ENCODE measurements around the gene SLC36A3. TPM values are rescaled to one million over a fixed set of nuclear protein-coding genes. Genes with fewer than 3 reads are reported as not detected.

Gene SLC36A3
- total RNA-seq, 1 experiment from 2014 or later, result not detected

DNA sequence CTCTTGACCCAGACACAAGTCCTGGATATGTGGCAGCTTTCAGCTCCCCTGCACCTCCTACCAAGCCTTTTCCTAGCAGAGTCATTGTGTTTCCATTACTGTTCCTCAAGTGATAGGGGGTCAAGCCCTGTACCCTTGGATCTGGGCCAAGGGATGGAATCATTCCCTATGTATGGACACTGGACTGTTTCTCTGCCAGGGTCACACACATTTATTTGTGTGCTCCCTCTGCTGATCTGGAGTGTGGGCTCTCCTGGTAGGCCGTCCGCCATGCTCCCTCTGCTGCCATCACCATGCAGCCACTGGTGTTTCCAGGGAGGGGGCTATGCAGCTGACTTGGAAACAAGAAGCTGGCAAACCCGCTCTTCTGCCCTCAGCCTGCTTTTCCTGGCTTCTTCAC is 41.0 kb downstream of the SLC36A3 start (continued):
- TF ChIP-seq, protein P1, sequence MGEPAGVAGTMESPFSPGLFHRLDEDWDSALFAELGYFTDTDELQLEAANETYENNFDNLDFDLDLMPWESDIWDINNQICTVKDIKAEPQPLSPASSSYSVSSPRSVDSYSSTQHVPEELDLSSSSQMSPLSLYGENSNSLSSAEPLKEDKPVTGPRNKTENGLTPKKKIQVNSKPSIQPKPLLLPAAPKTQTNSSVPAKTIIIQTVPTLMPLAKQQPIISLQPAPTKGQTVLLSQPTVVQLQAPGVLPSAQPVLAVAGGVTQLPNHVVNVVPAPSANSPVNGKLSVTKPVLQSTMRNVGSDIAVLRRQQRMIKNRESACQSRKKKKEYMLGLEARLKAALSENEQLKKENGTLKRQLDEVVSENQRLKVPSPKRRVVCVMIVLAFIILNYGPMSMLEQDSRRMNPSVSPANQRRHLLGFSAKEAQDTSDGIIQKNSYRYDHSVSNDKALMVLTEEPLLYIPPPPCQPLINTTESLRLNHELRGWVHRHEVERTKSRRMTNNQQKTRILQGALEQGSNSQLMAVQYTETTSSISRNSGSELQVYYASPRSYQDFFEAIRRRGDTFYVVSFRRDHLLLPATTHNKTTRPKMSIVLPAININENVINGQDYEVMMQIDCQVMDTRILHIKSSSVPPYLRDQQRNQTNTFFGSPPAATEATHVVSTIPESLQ (CRISPR knock-in tag; IDR thresholded peaks at IDR 0.05), result no peak
- TF ChIP-seq, protein P2, sequence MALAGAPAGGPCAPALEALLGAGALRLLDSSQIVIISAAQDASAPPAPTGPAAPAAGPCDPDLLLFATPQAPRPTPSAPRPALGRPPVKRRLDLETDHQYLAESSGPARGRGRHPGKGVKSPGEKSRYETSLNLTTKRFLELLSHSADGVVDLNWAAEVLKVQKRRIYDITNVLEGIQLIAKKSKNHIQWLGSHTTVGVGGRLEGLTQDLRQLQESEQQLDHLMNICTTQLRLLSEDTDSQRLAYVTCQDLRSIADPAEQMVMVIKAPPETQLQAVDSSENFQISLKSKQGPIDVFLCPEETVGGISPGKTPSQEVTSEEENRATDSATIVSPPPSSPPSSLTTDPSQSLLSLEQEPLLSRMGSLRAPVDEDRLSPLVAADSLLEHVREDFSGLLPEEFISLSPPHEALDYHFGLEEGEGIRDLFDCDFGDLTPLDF (CRISPR knock-in tag; IDR thresholded peaks at IDR 0.05), result no peak
- TF ChIP-seq ZNF416 (CRISPR knock-in tag; IDR thresholded peaks at IDR 0.05) (no peak), ZBTB21 (CRISPR knock-in tag; IDR thresholded peaks at IDR 0.05; ENCODE audit: borderline replicate concordance) (no peak), SMAD3 (CRISPR knock-in tag; IDR thresholded peaks at IDR 0.05; ENCODE audit: borderline replicate concordance) (no peak)
- TF ChIP-seq, protein P3, sequence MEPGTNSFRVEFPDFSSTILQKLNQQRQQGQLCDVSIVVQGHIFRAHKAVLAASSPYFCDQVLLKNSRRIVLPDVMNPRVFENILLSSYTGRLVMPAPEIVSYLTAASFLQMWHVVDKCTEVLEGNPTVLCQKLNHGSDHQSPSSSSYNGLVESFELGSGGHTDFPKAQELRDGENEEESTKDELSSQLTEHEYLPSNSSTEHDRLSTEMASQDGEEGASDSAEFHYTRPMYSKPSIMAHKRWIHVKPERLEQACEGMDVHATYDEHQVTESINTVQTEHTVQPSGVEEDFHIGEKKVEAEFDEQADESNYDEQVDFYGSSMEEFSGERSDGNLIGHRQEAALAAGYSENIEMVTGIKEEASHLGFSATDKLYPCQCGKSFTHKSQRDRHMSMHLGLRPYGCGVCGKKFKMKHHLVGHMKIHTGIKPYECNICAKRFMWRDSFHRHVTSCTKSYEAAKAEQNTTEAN (CRISPR knock-in tag; IDR thresholded peaks at IDR 0.05), result no peak

DNA sequence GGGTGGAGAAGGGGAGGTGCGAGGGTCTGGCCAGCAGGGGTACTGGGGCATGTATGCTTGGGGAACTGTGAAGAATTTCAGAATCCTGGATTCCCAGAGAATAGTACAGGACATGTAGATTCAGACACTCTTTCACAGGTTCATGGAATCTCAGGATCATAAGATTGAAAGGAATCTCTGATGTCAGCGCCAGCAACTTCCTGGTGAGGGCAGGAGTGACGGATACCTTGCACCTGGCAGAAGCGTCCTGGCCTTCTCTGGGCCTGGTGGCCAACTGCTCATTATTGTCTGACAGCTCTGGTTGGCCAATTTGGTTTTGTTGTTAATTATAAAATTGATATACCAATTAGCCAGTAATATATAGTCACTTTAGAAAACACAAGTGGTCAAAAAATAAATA is 43.6 kb downstream of the SLC36A3 start:
- Mint-ChIP-seq H3K27ac (no peak overlapping the region), H3K9me3 (no peaks in the 10 kb centered on the region), H3K4me1 (peaks cover 14% of the 10 kb centered on the region), H3K4me3 (no peak overlapping the region), H3K27me3 (ENCODE audit: low read depth) (no peaks in the 10 kb centered on the region), H3K36me3 (peaks cover 2% of the 10 kb centered on the region; the same call in 1 of the 2 replicates)
- ATAC-seq, result no peak
- TF ChIP-seq, protein P1 (CRISPR knock-in tag; IDR thresholded peaks at IDR 0.05), result no peak
- TF ChIP-seq RELA (CRISPR knock-in tag; IDR thresholded peaks at IDR 0.05; ENCODE audit: borderline replicate concordance), result no peak
- ChIA-PET POLR2A (no interaction called here), CTCF (no interaction called here)
- no peak for DNase-seq (ENCODE audit: low spot score)

DNA sequence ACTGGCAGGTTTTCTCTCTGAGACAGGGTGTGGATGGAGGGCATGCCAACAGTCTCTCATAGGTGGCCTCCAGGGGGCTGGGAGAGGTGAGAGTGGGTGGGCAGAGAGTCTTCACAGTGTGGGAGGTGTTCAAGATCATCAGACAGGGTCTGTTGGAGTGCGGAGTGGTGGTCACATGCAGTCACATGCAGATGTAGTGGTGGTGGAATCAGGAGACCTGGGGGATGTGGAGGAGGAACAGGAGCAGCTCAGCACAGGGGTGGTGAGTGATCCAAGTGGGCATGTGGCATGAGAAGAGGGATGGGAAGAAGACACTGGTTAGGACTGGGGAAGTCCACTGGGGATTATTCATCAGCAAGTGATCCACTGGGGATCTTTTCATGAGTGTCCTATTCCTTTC is 44.8 kb downstream of the SLC36A3 start:
- ATAC-seq (no peak), DNase-seq (ENCODE audit: low spot score) (no peak)
- Mint-ChIP-seq H3K4me3 (no peak overlapping the region), H3K36me3 (no peaks in the 10 kb centered on the region; the same call in 1 of the 2 replicates), H3K27me3 (ENCODE audit: low read depth) (no peaks in the 10 kb centered on the region), H3K27ac (no peak overlapping the region), H3K9me3 (no peaks in the 10 kb centered on the region), H3K4me1 (peaks cover 13% of the 10 kb centered on the region)
- POLR2A ChIA-PET, result no interaction called here
- CTCF ChIA-PET, result interaction anchor here (0.6 kb wide), 1 partner anchor 39 kb away, joined by 3 read pairs; no protein-coding TSS in a partner anchor
- TF ChIP-seq JAZF1 (CRISPR knock-in tag; IDR thresholded peaks at IDR 0.05) (no peak), GRHL2 (CRISPR knock-in tag; IDR thresholded peaks at IDR 0.05; ENCODE audit: insufficient replicate concordance, severe bottlenecking) (no peak), ZNF219 (CRISPR knock-in tag; IDR thresholded peaks at IDR 0.05; ENCODE audit: borderline replicate concordance) (no peak), IRF2 (CRISPR knock-in tag; IDR thresholded peaks at IDR 0.05; ENCODE audit: borderline replicate concordance, low read depth) (no peak), PRRX2 (CRISPR knock-in tag; IDR thresholded peaks at IDR 0.05) (no peak), SMAD3 (CRISPR knock-in tag; IDR thresholded peaks at IDR 0.05; ENCODE audit: borderline replicate concordance) (no peak), GTF2I (CRISPR knock-in tag; conservative IDR thresholded peaks at IDR 0.05) (no peak), NFATC4 (CRISPR knock-in tag; IDR thresholded peaks at IDR 0.05) (no peak)
- TF ChIP-seq, protein P4, sequence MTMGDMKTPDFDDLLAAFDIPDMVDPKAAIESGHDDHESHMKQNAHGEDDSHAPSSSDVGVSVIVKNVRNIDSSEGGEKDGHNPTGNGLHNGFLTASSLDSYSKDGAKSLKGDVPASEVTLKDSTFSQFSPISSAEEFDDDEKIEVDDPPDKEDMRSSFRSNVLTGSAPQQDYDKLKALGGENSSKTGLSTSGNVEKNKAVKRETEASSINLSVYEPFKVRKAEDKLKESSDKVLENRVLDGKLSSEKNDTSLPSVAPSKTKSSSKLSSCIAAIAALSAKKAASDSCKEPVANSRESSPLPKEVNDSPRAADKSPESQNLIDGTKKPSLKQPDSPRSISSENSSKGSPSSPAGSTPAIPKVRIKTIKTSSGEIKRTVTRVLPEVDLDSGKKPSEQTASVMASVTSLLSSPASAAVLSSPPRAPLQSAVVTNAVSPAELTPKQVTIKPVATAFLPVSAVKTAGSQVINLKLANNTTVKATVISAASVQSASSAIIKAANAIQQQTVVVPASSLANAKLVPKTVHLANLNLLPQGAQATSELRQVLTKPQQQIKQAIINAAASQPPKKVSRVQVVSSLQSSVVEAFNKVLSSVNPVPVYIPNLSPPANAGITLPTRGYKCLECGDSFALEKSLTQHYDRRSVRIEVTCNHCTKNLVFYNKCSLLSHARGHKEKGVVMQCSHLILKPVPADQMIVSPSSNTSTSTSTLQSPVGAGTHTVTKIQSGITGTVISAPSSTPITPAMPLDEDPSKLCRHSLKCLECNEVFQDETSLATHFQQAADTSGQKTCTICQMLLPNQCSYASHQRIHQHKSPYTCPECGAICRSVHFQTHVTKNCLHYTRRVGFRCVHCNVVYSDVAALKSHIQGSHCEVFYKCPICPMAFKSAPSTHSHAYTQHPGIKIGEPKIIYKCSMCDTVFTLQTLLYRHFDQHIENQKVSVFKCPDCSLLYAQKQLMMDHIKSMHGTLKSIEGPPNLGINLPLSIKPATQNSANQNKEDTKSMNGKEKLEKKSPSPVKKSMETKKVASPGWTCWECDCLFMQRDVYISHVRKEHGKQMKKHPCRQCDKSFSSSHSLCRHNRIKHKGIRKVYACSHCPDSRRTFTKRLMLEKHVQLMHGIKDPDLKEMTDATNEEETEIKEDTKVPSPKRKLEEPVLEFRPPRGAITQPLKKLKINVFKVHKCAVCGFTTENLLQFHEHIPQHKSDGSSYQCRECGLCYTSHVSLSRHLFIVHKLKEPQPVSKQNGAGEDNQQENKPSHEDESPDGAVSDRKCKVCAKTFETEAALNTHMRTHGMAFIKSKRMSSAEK (CRISPR knock-in tag; IDR thresholded peaks at IDR 0.05; ENCODE audit: borderline replicate concordance), result no peak
- TF ChIP-seq, protein P5, sequence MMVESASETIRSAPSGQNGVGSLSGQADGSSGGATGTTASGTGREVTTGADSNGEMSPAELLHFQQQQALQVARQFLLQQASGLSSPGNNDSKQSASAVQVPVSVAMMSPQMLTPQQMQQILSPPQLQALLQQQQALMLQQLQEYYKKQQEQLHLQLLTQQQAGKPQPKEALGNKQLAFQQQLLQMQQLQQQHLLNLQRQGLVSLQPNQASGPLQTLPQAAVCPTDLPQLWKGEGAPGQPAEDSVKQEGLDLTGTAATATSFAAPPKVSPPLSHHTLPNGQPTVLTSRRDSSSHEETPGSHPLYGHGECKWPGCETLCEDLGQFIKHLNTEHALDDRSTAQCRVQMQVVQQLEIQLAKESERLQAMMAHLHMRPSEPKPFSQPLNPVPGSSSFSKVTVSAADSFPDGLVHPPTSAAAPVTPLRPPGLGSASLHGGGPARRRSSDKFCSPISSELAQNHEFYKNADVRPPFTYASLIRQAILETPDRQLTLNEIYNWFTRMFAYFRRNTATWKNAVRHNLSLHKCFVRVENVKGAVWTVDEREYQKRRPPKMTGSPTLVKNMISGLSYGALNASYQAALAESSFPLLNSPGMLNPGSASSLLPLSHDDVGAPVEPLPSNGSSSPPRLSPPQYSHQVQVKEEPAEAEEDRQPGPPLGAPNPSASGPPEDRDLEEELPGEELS (CRISPR knock-in tag; IDR thresholded peaks at IDR 0.05), result no peak
- TF ChIP-seq, protein P6, sequence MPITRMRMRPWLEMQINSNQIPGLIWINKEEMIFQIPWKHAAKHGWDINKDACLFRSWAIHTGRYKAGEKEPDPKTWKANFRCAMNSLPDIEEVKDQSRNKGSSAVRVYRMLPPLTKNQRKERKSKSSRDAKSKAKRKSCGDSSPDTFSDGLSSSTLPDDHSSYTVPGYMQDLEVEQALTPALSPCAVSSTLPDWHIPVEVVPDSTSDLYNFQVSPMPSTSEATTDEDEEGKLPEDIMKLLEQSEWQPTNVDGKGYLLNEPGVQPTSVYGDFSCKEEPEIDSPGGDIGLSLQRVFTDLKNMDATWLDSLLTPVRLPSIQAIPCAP (CRISPR knock-in tag; IDR thresholded peaks at IDR 0.05), result no peak
- TF ChIP-seq, protein P7, sequence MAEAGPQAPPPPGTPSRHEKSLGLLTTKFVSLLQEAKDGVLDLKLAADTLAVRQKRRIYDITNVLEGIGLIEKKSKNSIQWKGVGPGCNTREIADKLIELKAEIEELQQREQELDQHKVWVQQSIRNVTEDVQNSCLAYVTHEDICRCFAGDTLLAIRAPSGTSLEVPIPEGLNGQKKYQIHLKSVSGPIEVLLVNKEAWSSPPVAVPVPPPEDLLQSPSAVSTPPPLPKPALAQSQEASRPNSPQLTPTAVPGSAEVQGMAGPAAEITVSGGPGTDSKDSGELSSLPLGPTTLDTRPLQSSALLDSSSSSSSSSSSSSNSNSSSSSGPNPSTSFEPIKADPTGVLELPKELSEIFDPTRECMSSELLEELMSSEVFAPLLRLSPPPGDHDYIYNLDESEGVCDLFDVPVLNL (CRISPR knock-in tag; IDR thresholded peaks at IDR 0.05; ENCODE audit: borderline replicate concordance, low read depth), result no peak

All from WTC11 (cell line).